Measurements from ENCODE around the gene GRID1. TPM values are rescaled to one million over a fixed set of nuclear protein-coding genes. Genes with fewer than 3 reads are reported as not detected.

The GRID1 gene
- total RNA-seq, 1 experiment from 2014 or later = 5.6 TPM

DNA sequence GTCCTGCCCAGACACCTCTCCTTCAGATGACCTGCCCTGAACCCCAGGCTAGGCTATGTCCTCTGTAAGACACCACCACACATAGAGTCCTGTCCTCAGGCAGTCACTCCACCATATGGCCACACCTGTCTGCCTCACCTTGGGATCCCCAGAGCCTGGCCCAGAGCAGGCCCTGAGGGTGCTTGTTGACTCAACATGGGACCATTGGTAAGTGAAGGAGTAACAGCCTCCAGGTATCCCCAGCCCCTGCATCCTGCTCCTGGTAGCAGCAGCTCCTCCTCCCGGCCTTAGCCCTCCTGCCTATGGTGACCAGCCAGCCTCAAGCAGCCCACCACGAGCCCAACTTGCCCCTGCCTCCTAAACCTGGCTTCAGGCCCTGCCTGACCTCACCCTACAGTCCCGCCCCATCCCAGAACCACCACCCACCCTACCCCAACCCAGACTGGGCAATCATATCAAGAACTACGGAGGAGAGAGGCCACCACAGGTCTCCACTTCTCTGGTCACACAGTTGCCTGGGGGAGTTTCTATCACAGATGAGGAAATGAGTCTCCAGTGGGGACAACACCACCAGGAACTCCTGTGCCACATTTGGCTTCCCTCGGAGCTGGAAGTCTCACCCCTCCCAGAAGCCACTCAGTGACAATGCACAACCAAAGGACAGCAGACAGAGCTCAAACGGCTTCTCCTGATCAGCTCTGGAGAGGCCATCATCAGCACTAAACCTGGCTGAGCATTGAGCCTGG lies 136.6 kb downstream of the GRID1 start:
- DNase-seq (ENCODE audit: low read depth, low spot score) (no peak), ATAC-seq (no peak)
- no TSS peak for BruUV-seq (replicated peaks)
- Histone ChIP-seq H3K4me3 (replicated peaks in 1 of 2; ENCODE audit: low read depth in 1 of 2, low read length in 2 of 2) (no peak overlapping the region), H3K4me1 (ENCODE audit: control insufficient read depth in 1 of 2, insufficient read depth in 2 of 2, low read length in 2 of 2) (peaks cover 0 to 14% of the 10 kb centered on the region in 2 experiments; a peak in 1 of 4 replicates), H3K9me3 (ENCODE audit: control insufficient read depth in 1 of 2, insufficient read depth in 1 of 2, low read depth in 1 of 2, low read length in 2 of 2) (no peaks in the 10 kb centered on the region), H3K27ac (ENCODE audit: low read depth, low read length) (no peak overlapping the region), H3K36me3 (ENCODE audit: control insufficient read depth in 1 of 2, insufficient read depth in 2 of 2, low read length in 2 of 2) (no peaks in the 10 kb centered on the region), H4K20me1 (ENCODE audit: insufficient read depth) (no peaks in the 10 kb centered on the region), H2AFZ (ENCODE audit: low read depth, low read length, poor library complexity, severe bottlenecking) (no peak overlapping the region), H3K9ac (ENCODE audit: low read length) (no peak overlapping the region), H3K4me2 (ENCODE audit: low read length) (no peak overlapping the region), H3K79me2 (ENCODE audit: insufficient read depth, low read length) (no peaks in the 10 kb centered on the region), H3K9me2 (ENCODE audit: insufficient read depth) (no peaks in the 10 kb centered on the region), H3K27me3 (ENCODE audit: insufficient read depth, low read length) (no peaks in the 10 kb centered on the region)
- TF ChIP-seq SP1 (IDR thresholded peaks at IDR 0.05; ENCODE audit: low read depth) = no peak
- TF ChIP-seq, protein P1, sequence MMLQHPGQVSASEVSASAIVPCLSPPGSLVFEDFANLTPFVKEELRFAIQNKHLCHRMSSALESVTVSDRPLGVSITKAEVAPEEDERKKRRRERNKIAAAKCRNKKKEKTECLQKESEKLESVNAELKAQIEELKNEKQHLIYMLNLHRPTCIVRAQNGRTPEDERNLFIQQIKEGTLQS (IDR thresholded peaks at IDR 0.05) = no peak
- no peak for TF ChIP-seq YY1 (IDR thresholded peaks at IDR 0.05; ENCODE audit: extremely low read depth, insufficient replicate concordance, low read depth, low read length)
- TF ChIP-seq, protein P2, sequence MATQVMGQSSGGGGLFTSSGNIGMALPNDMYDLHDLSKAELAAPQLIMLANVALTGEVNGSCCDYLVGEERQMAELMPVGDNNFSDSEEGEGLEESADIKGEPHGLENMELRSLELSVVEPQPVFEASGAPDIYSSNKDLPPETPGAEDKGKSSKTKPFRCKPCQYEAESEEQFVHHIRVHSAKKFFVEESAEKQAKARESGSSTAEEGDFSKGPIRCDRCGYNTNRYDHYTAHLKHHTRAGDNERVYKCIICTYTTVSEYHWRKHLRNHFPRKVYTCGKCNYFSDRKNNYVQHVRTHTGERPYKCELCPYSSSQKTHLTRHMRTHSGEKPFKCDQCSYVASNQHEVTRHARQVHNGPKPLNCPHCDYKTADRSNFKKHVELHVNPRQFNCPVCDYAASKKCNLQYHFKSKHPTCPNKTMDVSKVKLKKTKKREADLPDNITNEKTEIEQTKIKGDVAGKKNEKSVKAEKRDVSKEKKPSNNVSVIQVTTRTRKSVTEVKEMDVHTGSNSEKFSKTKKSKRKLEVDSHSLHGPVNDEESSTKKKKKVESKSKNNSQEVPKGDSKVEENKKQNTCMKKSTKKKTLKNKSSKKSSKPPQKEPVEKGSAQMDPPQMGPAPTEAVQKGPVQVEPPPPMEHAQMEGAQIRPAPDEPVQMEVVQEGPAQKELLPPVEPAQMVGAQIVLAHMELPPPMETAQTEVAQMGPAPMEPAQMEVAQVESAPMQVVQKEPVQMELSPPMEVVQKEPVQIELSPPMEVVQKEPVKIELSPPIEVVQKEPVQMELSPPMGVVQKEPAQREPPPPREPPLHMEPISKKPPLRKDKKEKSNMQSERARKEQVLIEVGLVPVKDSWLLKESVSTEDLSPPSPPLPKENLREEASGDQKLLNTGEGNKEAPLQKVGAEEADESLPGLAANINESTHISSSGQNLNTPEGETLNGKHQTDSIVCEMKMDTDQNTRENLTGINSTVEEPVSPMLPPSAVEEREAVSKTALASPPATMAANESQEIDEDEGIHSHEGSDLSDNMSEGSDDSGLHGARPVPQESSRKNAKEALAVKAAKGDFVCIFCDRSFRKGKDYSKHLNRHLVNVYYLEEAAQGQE (IDR thresholded peaks at IDR 0.05; ENCODE audit: low read depth) = no peak
- TF ChIP-seq, protein P3, sequence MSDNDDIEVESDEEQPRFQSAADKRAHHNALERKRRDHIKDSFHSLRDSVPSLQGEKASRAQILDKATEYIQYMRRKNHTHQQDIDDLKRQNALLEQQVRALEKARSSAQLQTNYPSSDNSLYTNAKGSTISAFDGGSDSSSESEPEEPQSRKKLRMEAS (IDR thresholded peaks at IDR 0.05) = no peak
- no peak for TF ChIP-seq ELF1 (IDR thresholded peaks at IDR 0.05; ENCODE audit: borderline replicate concordance, low read depth)
- no peak for TF ChIP-seq JUND (IDR thresholded peaks at IDR 0.05)
- no peak for TF ChIP-seq SIN3A (IDR thresholded peaks at IDR 0.05; ENCODE audit: low read depth)
- TF ChIP-seq POLR2AphosphoS5 (IDR thresholded peaks at IDR 0.05; ENCODE audit: low read depth, low read length) = no peak
- no peak for TF ChIP-seq CBX3 (IDR thresholded peaks at IDR 0.05; ENCODE audit: low read depth)
- no peak for TF ChIP-seq SRF (IDR thresholded peaks at IDR 0.05; ENCODE audit: low read depth)
- TF ChIP-seq, protein P4, sequence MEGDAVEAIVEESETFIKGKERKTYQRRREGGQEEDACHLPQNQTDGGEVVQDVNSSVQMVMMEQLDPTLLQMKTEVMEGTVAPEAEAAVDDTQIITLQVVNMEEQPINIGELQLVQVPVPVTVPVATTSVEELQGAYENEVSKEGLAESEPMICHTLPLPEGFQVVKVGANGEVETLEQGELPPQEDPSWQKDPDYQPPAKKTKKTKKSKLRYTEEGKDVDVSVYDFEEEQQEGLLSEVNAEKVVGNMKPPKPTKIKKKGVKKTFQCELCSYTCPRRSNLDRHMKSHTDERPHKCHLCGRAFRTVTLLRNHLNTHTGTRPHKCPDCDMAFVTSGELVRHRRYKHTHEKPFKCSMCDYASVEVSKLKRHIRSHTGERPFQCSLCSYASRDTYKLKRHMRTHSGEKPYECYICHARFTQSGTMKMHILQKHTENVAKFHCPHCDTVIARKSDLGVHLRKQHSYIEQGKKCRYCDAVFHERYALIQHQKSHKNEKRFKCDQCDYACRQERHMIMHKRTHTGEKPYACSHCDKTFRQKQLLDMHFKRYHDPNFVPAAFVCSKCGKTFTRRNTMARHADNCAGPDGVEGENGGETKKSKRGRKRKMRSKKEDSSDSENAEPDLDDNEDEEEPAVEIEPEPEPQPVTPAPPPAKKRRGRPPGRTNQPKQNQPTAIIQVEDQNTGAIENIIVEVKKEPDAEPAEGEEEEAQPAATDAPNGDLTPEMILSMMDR (IDR thresholded peaks at IDR 0.05 in 2 of 3, conservative IDR thresholded peaks at IDR 0.05 in 1 of 3; ENCODE audit: borderline replicate concordance in 1 of 3, insufficient read depth in 1 of 3, low read depth in 2 of 3, low read length in 2 of 3) = no peak
- no peak for TF ChIP-seq ZFX (IDR thresholded peaks at IDR 0.05)
- no peak for TF ChIP-seq ZNF274 (IDR thresholded peaks at IDR 0.05; ENCODE audit: low read depth, low read length)
- TF ChIP-seq POLR2A (IDR thresholded peaks at IDR 0.05; ENCODE audit: borderline replicate concordance, extremely low read depth, insufficient read depth, insufficient read length) = no peak
- TF ChIP-seq TCF7L2 (IDR thresholded peaks at IDR 0.05; ENCODE audit: borderline replicate concordance, extremely low read depth, insufficient read depth, insufficient read length) = no peak
- TF ChIP-seq RAD21 (IDR thresholded peaks at IDR 0.05; ENCODE audit: low read depth) = no peak
- ChIA-PET CTCF (no interaction called here), POLR2A (no interaction called here), RAD21 (ENCODE audit: low non-redundant PET in 1 of 2, low total read pairs in 2 of 2, uncharacterized antibody in 2 of 2, unreplicated experiment in 2 of 2) (no interaction called here)
- intact Hi-C loops (cut with micrococcal nuclease) = no loop called here

Measured in HCT116 (cell line).